GM23338 (cell line): ENCODE data around the gene C2orf92. TPM values are rescaled to one million over a fixed set of nuclear protein-coding genes. Genes with fewer than 3 reads are reported as not detected.

ENCODE experiments used
- ATAC-seq: fragments of 200-7000 bp; cut with Tn5 transposase; 3 replicates; pipeline ENCODE4 v1.9.1; 2020
- DNase-seq: peaks from one replicate; pipeline ENCODE4 v3.0.0-alpha.2; 2015; ENCODE audit warnings: low spot score
- H2AFZ ChIP-seq: fragments of 200-600 bp; sonication (generic); 2 replicates; pipeline ENCODE4 v1.8.0; 2016; ENCODE audit warnings: antibody characterized with exemption, mild to moderate bottlenecking, moderate library complexity
- H3F3A ChIP-seq: fragments of 200-600 bp; sonication (generic); replicated peaks from 2 replicates; pipeline ENCODE4 v1.8.0; 2017; ENCODE audit warnings: antibody characterized with exemption, mixed run types, low read depth
- H3K27ac ChIP-seq: fragments of 200-600 bp; sonication (generic); 2 replicates; pipeline ENCODE4 v1.6.1; 2016; ENCODE audit warnings: low read depth
- H3K27me3 ChIP-seq: fragments of 200-600 bp; sonication (generic); 2 replicates; pipeline ENCODE4 v1.8.0; 2016; ENCODE audit warnings: mild to moderate bottlenecking, mixed run types, moderate library complexity; ENCODE audit not compliant: insufficient read depth
- H3K36me3 ChIP-seq: fragments of 200-600 bp; sonication (generic); 2 replicates; pipeline ENCODE4 v1.8.0; 2016; ENCODE audit warnings: mild to moderate bottlenecking; ENCODE audit not compliant: insufficient read depth
- H3K4me1 ChIP-seq: fragments of 200-600 bp; sonication (generic); 2 replicates; pipeline ENCODE4 v1.8.0; 2016; ENCODE audit warnings: mild to moderate bottlenecking, moderate library complexity; ENCODE audit not compliant: insufficient read depth
- H3K4me2 ChIP-seq: fragments of 200-600 bp; sonication (generic); 2 replicates; pipeline ENCODE4 v1.7.1; 2017; ENCODE audit warnings: mixed run types
- H3K4me3 ChIP-seq: fragments of 200-600 bp; sonication (generic); 2 replicates; pipeline ENCODE4 v1.6.1; 2016; ENCODE audit warnings: mixed run types
- H3K79me2 ChIP-seq: fragments of 200-600 bp; sonication (generic); replicated peaks from 2 replicates; pipeline ENCODE4 v1.8.0; 2017; ENCODE audit warnings: mild to moderate bottlenecking; ENCODE audit not compliant: insufficient read depth
- H3K9me2 ChIP-seq: fragments of 200-600 bp; sonication (generic); 2 replicates; pipeline ENCODE4 v1.8.0; 2017; ENCODE audit not compliant: insufficient read depth
- H4K20me1 ChIP-seq: fragments of 200-600 bp; sonication (generic); replicated peaks from 2 replicates; pipeline ENCODE4 v1.8.0; 2017; ENCODE audit warnings: mild to moderate bottlenecking; ENCODE audit not compliant: insufficient read depth
- H3K27ac Mint-ChIP-seq: 2 replicates; pipeline ENCODE4 v1.8.0; 2020; ENCODE audit warnings: inconsistent platforms, mild to moderate bottlenecking, moderate library complexity, mixed read lengths
- H3K27me3 Mint-ChIP-seq: 3 replicates; pipeline ENCODE4 v1.8.0; 2022; ENCODE audit warnings: low read depth, mild to moderate bottlenecking, moderate library complexity, mixed read lengths, inconsistent platforms; ENCODE audit not compliant: insufficient read depth, poor library complexity
- H3K36me3 Mint-ChIP-seq: 3 replicates; pipeline ENCODE4 v1.8.0; 2021; ENCODE audit warnings: low read depth, mild to moderate bottlenecking, inconsistent platforms, moderate library complexity, mixed read lengths
- H3K4me1 Mint-ChIP-seq: 3 replicates; pipeline ENCODE4 v1.8.0; 2020; ENCODE audit warnings: mild to moderate bottlenecking, inconsistent platforms, mixed read lengths
- H3K4me3 Mint-ChIP-seq: 3 replicates; pipeline ENCODE4 v1.8.0; 2021; ENCODE audit warnings: moderate library complexity, mild to moderate bottlenecking, inconsistent platforms, mixed read lengths
- H3K9me3 Mint-ChIP-seq: 3 replicates; pipeline ENCODE4 v1.8.0; 2020; ENCODE audit warnings: moderate library complexity, mild to moderate bottlenecking, inconsistent platforms, mixed read lengths
- CREB1 ChIP-seq: fragments of 250-450 bp; sonication (Bioruptor Pico); IDR thresholded peaks from 2 replicates; pipeline ENCODE4 v1.5.0; 2020; ENCODE audit warnings: low read depth, mild to moderate bottlenecking, moderate library complexity
- CTCF ChIP-seq, 2 experiments: fragments of 200-600 bp in 1 of 2; sonication (generic) in 1 of 2; conservative IDR thresholded peaks; 2 replicates each; pipeline versions ENCODE4 v1.5.1 to v1.6.1; 2016 to 2017; ENCODE audit warnings: antibody characterized with exemption in 2 of 2, low read depth in 2 of 2, mild to moderate bottlenecking in 2 of 2, moderate library complexity in 1 of 2
- ETS1 ChIP-seq: IDR thresholded peaks from 2 replicates; pipeline ENCODE4 v1.6.1; 2016; ENCODE audit warnings: antibody characterized with exemption
- NANOG ChIP-seq: IDR thresholded peaks from 2 replicates; pipeline ENCODE4 v1.6.1; 2016; ENCODE audit warnings: antibody characterized with exemption, borderline replicate concordance
- REST ChIP-seq: IDR thresholded peaks from one replicate; pipeline ENCODE4 v1.6.1; 2018; ENCODE audit warnings: antibody characterized with exemption; ENCODE audit not compliant: unreplicated experiment
- polyA plus RNA-seq: library from polyadenylated mRNA; unstranded; fragments of >200 nt; fragmentation: Nextera tagmentation; extraction: Ambion mirVana; gene quantifications from 2 replicates; pipeline ENCODE4 v1.2.1, GENCODE V29; 2016
- total RNA-seq: library from RNA; depleted of rRNA; stranded (reverse); fragments of >200 nt; shearing (Covaris generic); gene quantifications from 2 replicates; pipeline ENCODE4 v1.2.3, GENCODE V29; 2014

The C2orf92 gene
- total and polyA plus RNA-seq, 2 experiments from 2014 or later = 1.7 to 2.6 TPM

GRCh38 chr2:97699765-97700444 lies 30.4 kb downstream of the C2orf92 start (continued):
- TF ChIP-seq CTCF (conservative IDR thresholded peaks at IDR 0.05; ENCODE audit: low read depth in 2 of 2) (peak; percentile 58 to 77), NANOG (no peak), REST (no peak), CREB1 (CRISPR knock-in tag) (peak; percentile 3; the same call in 1 of the 2 replicates)

- H3K36me3 ChIP-seq = no peaks in the 10 kb centered on the region
- no peak for DNase-seq
- H2AFZ ChIP-seq = no peak overlapping the region
- H3K27me3 Mint-ChIP-seq = peaks cover 9% of the 10 kb centered on the region
- H3K4me2 ChIP-seq = no peak overlapping the region
- 0 out of 2 replicates have a peak, but pooled peaks cover 3% of the 10 kb centered on the region for H3K4me1 ChIP-seq
- H3K27ac Mint-ChIP-seq = no peak overlapping the region
- H3K4me3 Mint-ChIP-seq = no peak overlapping the region
- no peaks in the 10 kb centered on the region for H3K27me3 ChIP-seq
- no peaks in the 10 kb centered on the region for H3K79me2 ChIP-seq
- H3F3A ChIP-seq = no peaks in the 10 kb centered on the region
- H3K4me1 Mint-ChIP-seq = peaks cover 8% of the 10 kb centered on the region
- H3K9me2 ChIP-seq = no peaks in the 10 kb centered on the region
- H3K36me3 Mint-ChIP-seq = no peaks in the 10 kb centered on the region
- H3K4me3 ChIP-seq = no peak overlapping the region
- ATAC-seq = no peak
- no peak overlapping the region for H3K27ac ChIP-seq
- H4K20me1 ChIP-seq = no peaks in the 10 kb centered on the region
- no peak for TF ChIP-seq ETS1
- no peaks in the 10 kb centered on the region for H3K9me3 Mint-ChIP-seq
These were observed 31.7 kb downstream of the C2orf92 start for GRCh38 chr2:97701186-97701585.
